Endothelial cell (in vitro differentiated cells): ENCODE results near the gene WTAP. TPM values are rescaled to one million over a fixed set of nuclear protein-coding genes. Genes with fewer than 3 reads are reported as not detected.
A peak's percentile ranks its signal among the peaks of the same experiment; 100 is the strongest.

Experiments used
- DNase-seq: peaks from one replicate; pipeline ENCODE4 v3.0.0; 2021; ENCODE audit warnings: low spot score
- H3K27ac Mint-ChIP-seq: one replicate; pipeline ENCODE4 v1.8.0; 2021; ENCODE audit warnings: mixed read lengths, inconsistent platforms; ENCODE audit not compliant: unreplicated experiment
- H3K27me3 Mint-ChIP-seq: one replicate; pipeline ENCODE4 v1.8.0; 2021; ENCODE audit warnings: mild to moderate bottlenecking, moderate library complexity, mixed read lengths, inconsistent platforms; ENCODE audit not compliant: unreplicated experiment
- H3K36me3 Mint-ChIP-seq: one replicate; pipeline ENCODE4 v1.8.0; 2021; ENCODE audit warnings: mild to moderate bottlenecking, low read depth, mixed read lengths, inconsistent platforms; ENCODE audit not compliant: unreplicated experiment
- H3K4me1 Mint-ChIP-seq: one replicate; pipeline ENCODE4 v1.8.0; 2021; ENCODE audit warnings: mild to moderate bottlenecking, mixed read lengths, inconsistent platforms; ENCODE audit not compliant: unreplicated experiment
- H3K4me3 Mint-ChIP-seq: one replicate; pipeline ENCODE4 v1.8.0; 2021; ENCODE audit warnings: mild to moderate bottlenecking, mixed read lengths, inconsistent platforms; ENCODE audit not compliant: unreplicated experiment
- H3K9me3 Mint-ChIP-seq: one replicate; pipeline ENCODE4 v1.8.0; 2021; ENCODE audit warnings: mixed read lengths, inconsistent platforms; ENCODE audit not compliant: unreplicated experiment
- total RNA-seq: library from RNA; stranded (reverse); fragmentation: NEBNext Ultra II Directional; extraction: Animal tissue kit (Norgen Biotek cat#: 25700); gene quantifications from one replicate; pipeline ENCODE4 v1.2.1, GENCODE V29; 2021; ENCODE audit not compliant: unreplicated experiment
- TF ChIP-seq, protein P1 (sequence below): fragments of 200-600 bp; sonication (generic); IDR thresholded peaks from one replicate; pipeline ENCODE4 v1.5.0; 2021; ENCODE audit warnings: antibody characterized with exemption; ENCODE audit not compliant: unreplicated experiment

WTAP gene
- total RNA-seq, 1 donor from 2014 or later: 95.4 TPM

GRCh38 chr6:159680104-159680503 is 47.2 kb upstream of the WTAP start:
- Mint-ChIP-seq H3K4me1 (peaks cover 13% of the 10 kb centered on the region), H3K27ac (no peak overlapping the region), H3K27me3 (no peaks in the 10 kb centered on the region), H3K36me3 (peaks cover 3% of the 10 kb centered on the region), H3K9me3 (no peaks in the 10 kb centered on the region), H3K4me3 (no peak overlapping the region)
- TF ChIP-seq, protein P1, sequence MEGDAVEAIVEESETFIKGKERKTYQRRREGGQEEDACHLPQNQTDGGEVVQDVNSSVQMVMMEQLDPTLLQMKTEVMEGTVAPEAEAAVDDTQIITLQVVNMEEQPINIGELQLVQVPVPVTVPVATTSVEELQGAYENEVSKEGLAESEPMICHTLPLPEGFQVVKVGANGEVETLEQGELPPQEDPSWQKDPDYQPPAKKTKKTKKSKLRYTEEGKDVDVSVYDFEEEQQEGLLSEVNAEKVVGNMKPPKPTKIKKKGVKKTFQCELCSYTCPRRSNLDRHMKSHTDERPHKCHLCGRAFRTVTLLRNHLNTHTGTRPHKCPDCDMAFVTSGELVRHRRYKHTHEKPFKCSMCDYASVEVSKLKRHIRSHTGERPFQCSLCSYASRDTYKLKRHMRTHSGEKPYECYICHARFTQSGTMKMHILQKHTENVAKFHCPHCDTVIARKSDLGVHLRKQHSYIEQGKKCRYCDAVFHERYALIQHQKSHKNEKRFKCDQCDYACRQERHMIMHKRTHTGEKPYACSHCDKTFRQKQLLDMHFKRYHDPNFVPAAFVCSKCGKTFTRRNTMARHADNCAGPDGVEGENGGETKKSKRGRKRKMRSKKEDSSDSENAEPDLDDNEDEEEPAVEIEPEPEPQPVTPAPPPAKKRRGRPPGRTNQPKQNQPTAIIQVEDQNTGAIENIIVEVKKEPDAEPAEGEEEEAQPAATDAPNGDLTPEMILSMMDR: no peak
- DNase-seq: no peak

GRCh38 chr6:159681191-159681880 is 46.0 kb upstream of the WTAP start:
- peak; percentile 15 for DNase-seq
- Mint-ChIP-seq H3K4me3 (no peak overlapping the region), H3K27me3 (no peaks in the 10 kb centered on the region), H3K9me3 (no peaks in the 10 kb centered on the region), H3K27ac (peak overlapping the region; percentile 19), H3K4me1 (peaks cover 17% of the 10 kb centered on the region), H3K36me3 (peaks cover 3% of the 10 kb centered on the region)
- TF ChIP-seq, protein P1: no peak

GRCh38 chr6:159682295-159682694 is 45.0 kb upstream of the WTAP start:
- H3K9me3 Mint-ChIP-seq: no peaks in the 10 kb centered on the region
- no peaks in the 10 kb centered on the region for H3K27me3 Mint-ChIP-seq
- H3K4me3 Mint-ChIP-seq: no peak overlapping the region
- H3K36me3 Mint-ChIP-seq: peaks cover 8% of the 10 kb centered on the region
- no peak for DNase-seq
- TF ChIP-seq, protein P1: no peak
- no peak overlapping the region for H3K27ac Mint-ChIP-seq
- peaks cover 22% of the 10 kb centered on the region for H3K4me1 Mint-ChIP-seq

DNA sequence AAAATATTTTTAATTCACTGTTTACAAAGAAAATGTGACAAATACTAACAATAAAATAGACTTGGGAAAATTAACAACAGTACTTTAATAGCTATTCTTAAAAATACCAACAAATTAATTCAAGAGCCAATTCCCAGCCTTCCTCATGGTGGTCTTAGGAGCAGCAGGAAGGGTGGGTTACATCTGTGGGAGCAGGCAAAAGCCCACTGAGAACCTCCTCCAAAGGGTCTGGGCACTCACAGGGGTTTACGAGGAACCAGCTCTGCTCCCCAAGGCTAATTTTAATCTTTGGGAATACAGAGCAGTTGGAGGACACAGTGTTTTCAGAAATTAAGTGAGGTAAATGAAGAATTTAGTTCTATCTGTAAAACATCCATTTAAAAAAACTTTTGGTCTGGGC is 44.5 kb upstream of the WTAP start:
- H3K4me1 Mint-ChIP-seq: peaks cover 22% of the 10 kb centered on the region
- H3K9me3 Mint-ChIP-seq: no peaks in the 10 kb centered on the region
- TF ChIP-seq, protein P1: no peak
- peaks cover 8% of the 10 kb centered on the region for H3K36me3 Mint-ChIP-seq
- H3K27ac Mint-ChIP-seq: no peak overlapping the region
- no peak overlapping the region for H3K4me3 Mint-ChIP-seq
- H3K27me3 Mint-ChIP-seq: no peaks in the 10 kb centered on the region
- DNase-seq: no peak

GRCh38 chr6:159684013-159684304 is 43.3 kb upstream of the WTAP start:
- DNase-seq: no peak
- Mint-ChIP-seq H3K9me3 (no peaks in the 10 kb centered on the region), H3K27me3 (no peaks in the 10 kb centered on the region), H3K27ac (no peak overlapping the region), H3K36me3 (peaks cover 8% of the 10 kb centered on the region), H3K4me1 (peaks cover 22% of the 10 kb centered on the region), H3K4me3 (no peak overlapping the region)
- TF ChIP-seq, protein P1: no peak
